Stimulated activated CD8-positive, alpha-beta memory T cell treated with anti-CD3 and anti-CD28 coated beads, Interleukin-15, amount 100 ng/mL, for 24 hours (primary cell): Measurements from ENCODE around the gene FBLN1.

Experiments used
- DNase-seq: peaks from one replicate; pipeline ENCODE4 v3.0.0-alpha.2; 2020; ENCODE audit warnings: low read depth

Gene FBLN1

GRCh38 chr22:45504373-45505341, 2.0 kb downstream of the FBLN1 start:
- no peak for DNase-seq

DNA sequence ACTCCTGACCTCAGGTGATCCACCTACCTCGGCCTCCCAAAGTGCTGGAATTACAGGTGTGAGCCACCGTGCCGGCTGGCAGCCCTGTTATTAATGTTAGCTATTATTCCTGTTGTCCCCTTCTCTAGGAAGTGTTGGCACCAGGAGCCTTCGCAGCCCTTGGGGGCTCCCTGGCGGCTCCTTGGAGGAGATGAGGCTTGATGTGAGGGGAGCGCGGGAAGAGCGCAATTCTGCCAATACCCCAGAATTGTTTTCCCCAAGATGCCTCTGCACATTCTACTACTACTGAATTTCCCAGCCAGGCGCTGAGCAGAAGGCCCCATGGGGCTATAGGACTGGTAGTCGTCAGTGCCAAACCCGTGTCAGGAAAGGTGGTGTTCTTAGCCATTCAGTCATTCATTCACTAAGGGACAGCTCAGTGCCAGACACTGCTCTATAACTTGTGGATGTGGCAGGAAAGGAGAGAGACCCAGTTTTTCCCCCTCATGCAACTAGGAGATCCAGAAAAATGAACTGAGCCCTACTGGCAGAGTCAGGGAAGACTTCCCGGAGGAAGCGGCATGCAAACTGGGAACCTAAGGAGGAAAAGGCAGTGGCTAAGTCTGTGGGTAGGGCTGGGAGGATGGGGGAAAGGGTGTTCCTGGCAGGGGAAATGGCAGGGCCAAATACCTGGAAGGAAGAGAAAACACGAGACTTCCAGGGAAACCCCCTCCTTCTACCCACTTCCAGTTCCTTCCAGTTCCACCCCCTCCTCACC, 3.5 kb downstream of the FBLN1 start:
- no peak for DNase-seq

- DNase-seq = no peak
Observed at GRCh38 chr22:45506816-45507360, 4.2 kb downstream of the FBLN1 start.

GRCh38 chr22:45507798-45508197, 5.1 kb downstream of the FBLN1 start:
- no peak for DNase-seq

DNA sequence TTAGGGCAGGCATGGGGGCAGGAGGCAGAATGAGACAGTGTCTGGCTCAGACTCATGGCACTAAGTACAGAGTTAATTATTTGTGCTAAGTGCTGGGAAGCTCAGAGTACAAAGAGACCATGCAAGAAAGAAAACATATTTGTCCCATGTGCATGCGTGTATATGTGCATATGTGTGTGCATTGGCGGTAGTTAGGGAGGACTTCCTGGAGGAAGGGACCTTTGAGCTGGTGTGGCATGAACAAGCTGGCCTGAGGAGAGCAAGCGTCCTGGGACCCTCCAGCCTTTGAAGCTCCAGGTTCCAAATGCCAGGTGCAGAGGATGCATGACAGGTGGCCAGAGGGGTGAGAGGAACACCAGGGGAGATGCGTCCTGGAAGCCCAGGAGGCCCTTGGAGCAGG, 6.1 kb downstream of the FBLN1 start:
- DNase-seq = no peak

- no peak for DNase-seq
Observed at GRCh38 chr22:45510376-45511232, 7.9 kb downstream of the FBLN1 start.

- DNase-seq = no peak
Observed at GRCh38 chr22:45511847-45512261, 9.2 kb downstream of the FBLN1 start.

DNA sequence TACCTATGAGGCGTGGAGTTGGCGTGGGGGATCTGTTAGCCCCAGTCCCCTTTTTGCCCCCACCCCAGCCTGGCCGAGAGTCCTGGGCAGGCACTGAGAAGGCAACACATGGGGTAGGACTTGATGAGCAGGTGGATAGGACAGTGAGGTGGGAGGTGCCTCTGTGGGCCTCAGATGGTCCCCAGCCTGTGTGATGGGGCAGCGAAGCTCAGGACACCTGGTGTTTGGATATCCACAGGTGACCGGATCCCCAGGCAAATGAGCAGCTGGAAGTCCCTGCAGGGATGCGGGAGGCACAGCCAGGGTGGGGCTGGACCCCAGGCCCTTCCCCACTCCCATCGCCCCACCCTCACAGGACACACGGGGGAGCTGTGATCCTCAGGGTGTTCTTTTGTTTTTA, 9.7 kb downstream of the FBLN1 start:
- DNase-seq = no peak

DNA sequence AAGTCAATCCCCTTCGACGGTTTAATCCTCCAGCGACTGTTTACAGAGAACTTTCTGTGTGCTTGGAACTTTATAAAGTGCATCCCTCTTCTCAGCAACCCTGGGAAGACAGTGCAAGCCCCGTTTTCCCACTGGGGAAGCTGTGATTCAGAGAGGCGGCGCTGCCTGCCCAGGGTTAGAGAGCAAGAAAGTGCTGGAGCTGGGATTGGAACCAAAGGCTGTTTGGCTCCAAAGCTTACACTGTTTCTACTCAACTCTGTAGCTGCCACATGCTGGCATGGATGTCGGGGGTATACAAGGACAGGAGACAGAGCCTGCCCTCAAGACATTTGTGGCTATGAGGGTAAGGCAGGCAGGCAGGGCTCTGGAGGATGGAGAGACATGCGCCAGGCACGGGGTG, 13.0 kb downstream of the FBLN1 start:
- no peak for DNase-seq

GRCh38 chr22:45516163-45516562, 13.5 kb downstream of the FBLN1 start:
- DNase-seq = no peak

GRCh38 chr22:45516923-45517675, 14.4 kb downstream of the FBLN1 start:
- no peak for DNase-seq

GRCh38 chr22:45518136-45518535, 15.5 kb downstream of the FBLN1 start:
- DNase-seq = no peak

DNA sequence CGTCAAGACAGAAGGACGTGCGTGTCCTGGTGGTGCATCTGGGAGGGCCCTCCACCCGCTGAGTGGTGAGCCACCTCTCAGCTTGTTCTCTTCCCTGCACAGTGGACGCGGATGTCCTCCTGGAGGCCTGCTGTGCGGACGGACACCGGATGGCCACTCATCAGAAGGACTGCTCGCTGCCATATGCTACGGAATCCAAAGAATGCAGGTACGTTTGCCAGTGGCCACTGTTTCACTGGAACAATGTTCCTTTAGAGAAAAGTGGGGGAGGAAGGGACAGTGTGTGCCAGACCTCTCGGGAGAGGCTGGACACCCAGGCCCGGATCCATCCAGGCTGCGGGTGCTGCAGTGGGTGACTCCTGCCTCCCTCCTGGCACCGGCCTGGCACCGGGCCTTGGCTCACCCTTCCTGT, 15.9 kb downstream of the FBLN1 start:
- DNase-seq = no peak

GRCh38 chr22:45521178-45521577, 18.5 kb downstream of the FBLN1 start:
- no peak for DNase-seq

DNA sequence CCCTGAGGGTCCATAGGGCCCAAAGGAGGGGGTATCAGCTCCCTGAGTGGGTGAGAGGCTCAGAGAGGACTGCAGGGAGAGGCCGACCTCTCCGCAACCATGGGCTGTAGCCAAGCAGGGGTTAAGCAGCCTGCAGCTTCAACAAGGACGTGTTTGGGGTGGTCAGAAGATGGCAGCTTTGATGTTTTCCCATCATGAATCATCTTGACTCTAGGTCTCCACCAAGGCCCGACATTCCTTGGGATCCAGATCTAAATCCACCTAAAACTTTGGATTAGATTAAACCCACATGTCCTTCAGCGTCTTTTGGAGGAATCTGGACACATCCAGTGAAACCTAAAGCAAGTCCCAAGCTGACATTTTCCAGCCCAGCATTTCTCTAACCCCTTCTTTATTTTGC, 19.8 kb downstream of the FBLN1 start:
- no peak for DNase-seq

- no peak for DNase-seq
Observed at GRCh38 chr22:45524157-45524556, 21.5 kb downstream of the FBLN1 start.

DNA sequence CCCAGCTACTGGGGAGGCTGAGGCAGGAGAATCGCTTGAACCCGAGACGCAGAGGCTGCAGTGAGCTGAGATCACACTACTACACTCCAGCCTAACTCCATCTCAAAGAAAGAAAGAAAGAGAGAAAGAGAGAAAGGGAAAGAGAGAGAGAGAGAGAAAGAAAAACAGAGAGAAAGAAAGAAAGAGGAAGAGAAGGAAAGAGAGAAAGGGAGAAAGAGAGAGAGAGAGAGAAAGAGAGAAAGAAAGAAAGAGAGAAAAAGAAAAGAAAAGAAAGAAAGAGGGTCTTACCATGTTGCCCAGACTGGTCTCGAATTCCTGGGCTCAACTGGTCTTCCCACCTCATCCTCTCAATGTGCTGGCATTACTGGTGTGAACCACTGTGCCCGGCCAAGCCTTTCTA, 22.3 kb downstream of the FBLN1 start:
- DNase-seq = no peak

- no peak for DNase-seq
Observed at GRCh38 chr22:45525480-45525879, 22.8 kb downstream of the FBLN1 start.

DNA sequence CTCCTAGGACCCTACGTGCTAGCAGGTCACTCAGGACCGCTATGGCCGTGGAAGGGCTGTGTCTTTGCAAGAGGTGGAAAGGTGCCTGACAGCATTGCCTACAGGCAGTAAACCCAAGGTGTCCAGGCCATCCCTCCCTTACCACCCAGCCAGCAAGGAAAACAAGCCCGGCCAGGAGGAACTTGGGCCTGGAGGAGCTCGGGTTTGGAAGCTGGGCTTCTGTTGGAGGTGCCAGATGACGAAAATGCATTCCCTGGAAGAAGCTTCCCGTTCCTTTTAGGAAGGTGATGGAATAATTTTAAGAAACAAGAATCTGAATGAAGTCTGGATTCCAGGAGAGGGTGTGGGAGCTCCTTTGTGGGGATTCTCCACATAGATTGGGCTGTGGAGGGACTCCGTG, 23.6 kb downstream of the FBLN1 start:
- DNase-seq = no peak

- no peak for DNase-seq
Observed at GRCh38 chr22:45526768-45527360, 24.2 kb downstream of the FBLN1 start.

GRCh38 chr22:45527456-45527855, 24.8 kb downstream of the FBLN1 start:
- DNase-seq = no peak
